Suprapubic skin (tissue), 3 donors: ENCODE results near the gene CD8B2.

Source experiments
- CTCF ChIP-seq, 2 donors: fragments of 200-600 bp in 1 of 2; fragments of 450-650 bp in 1 of 2; sonication (generic) in 1 of 2; IDR thresholded peaks; one replicate each; pipeline ENCODE4 v1.5.1; 2016 to 2019; ENCODE audit warnings: antibody characterized with exemption in 2 of 2, mild to moderate bottlenecking in 1 of 2, moderate library complexity in 1 of 2
- POLR2AphosphoS5 ChIP-seq, 3 donors: sonication (generic); formaldehyde crosslinking; IDR thresholded peaks; one replicate each; pipeline ENCODE4 v1.6.1; 2017; ENCODE audit warnings: antibody characterized with exemption in 3 of 3

GRCh38 chr2:106536490-106536889, 49.3 kb downstream of the CD8B2 start:
- TF ChIP-seq POLR2AphosphoS5 (IDR thresholded peaks at IDR 0.05) (no peak), CTCF (IDR thresholded peaks at IDR 0.05) (no peak)
